HCT116 (cell line): Measurements from ENCODE around the gene NAB2. TPM values are rescaled to one million over a fixed set of nuclear protein-coding genes. Genes with fewer than 3 reads are reported as not detected.

Experiments
- ATAC-seq: fragments of 200-7000 bp; cut with Tn5 transposase; 2 replicates; pipeline ENCODE4 v1.9.1; 2020; ENCODE audit warnings: mild to moderate bottlenecking, moderate library complexity
- BruUV-seq: library from RNA; stranded (reverse); fragments of 400-500 nt; replicated peaks from 2 replicates; lab custom pipeline; 2021; lab: Mats Ljungman, UMichigan
- CTCF ChIA-PET: fragments of 300-600 bp; sonication (Branson Sonifier 250); formaldehyde crosslinking; loops from one replicate; lab custom pipeline; 2021; ENCODE audit warnings: antibody characterized with exemption; lab: Charles Lee
- POLR2A ChIA-PET: fragments of 300-600, 350-600 bp; sonication (Branson Sonifier 250); formaldehyde crosslinking; loops from one replicate; lab custom pipeline; 2021; ENCODE audit warnings: antibody characterized with exemption; lab: Charles Lee
- RAD21 ChIA-PET, 2 experiments: fragments of 300-600 bp; sonication (Branson Sonifier 250); formaldehyde crosslinking; loops; one replicate each; lab custom pipeline; 2023; ENCODE audit warnings: low total read pairs in 2 of 2; ENCODE audit not compliant: uncharacterized antibody in 2 of 2, unreplicated experiment in 2 of 2, low non-redundant PET in 1 of 2; lab: Charles Lee
- DNase-seq: peaks from one replicate; pipeline ENCODE4 v3.0.0-alpha.2; 2010; ENCODE audit warnings: low read depth, low spot score
- H2AFZ ChIP-seq: fragments of 200-600 bp; shearing (Covaris generic), sonication (generic); 2 replicates; pipeline ENCODE4 v1.6.1; 2017; ENCODE audit warnings: low read depth, mixed run types, mixed read lengths, antibody characterized with exemption, low read length; ENCODE audit not compliant: poor library complexity, severe bottlenecking
- H3K27ac ChIP-seq: 2 replicates; pipeline ENCODE4 v1.5.1; 2012; ENCODE audit warnings: low read depth, low read length
- H3K27me3 ChIP-seq: fragments of 200-600 bp; sonication (generic); 2 replicates; pipeline ENCODE4 v1.6.1; 2016; ENCODE audit warnings: mixed run types, low read length, mixed read lengths; ENCODE audit not compliant: insufficient read depth
- H3K36me3 ChIP-seq, 2 experiments: fragments of 200-500 bp in 1 of 2; fragments of 200-600 bp in 1 of 2; sonication (Bioruptor generic) in 1 of 2; sonication (generic) in 1 of 2; 2 replicates each; pipeline versions ENCODE4 v1.5.1 to v1.6.1; 2014 to 2016; ENCODE audit warnings: low read length in 2 of 2, inconsistent platforms in 1 of 2, mixed read lengths in 1 of 2, mixed run types in 1 of 2; ENCODE audit not compliant: insufficient read depth in 2 of 2, control insufficient read depth in 1 of 2
- H3K4me1 ChIP-seq, 2 experiments: fragments of 200-600 bp in 1 of 2; sonication (generic) in 1 of 2; 2 replicates each; pipeline versions ENCODE4 v1.5.1 to v1.6.1; 2012 to 2017; ENCODE audit warnings: low read length in 2 of 2, inconsistent platforms in 1 of 2, mild to moderate bottlenecking in 1 of 2, mixed read lengths in 1 of 2, mixed run types in 1 of 2, moderate library complexity in 1 of 2; ENCODE audit not compliant: insufficient read depth in 2 of 2, control insufficient read depth in 1 of 2
- H3K4me2 ChIP-seq: fragments of 200-600 bp; sonication (generic); 2 replicates; pipeline ENCODE4 v1.6.1; 2017; ENCODE audit warnings: mixed run types, low read length, mixed read lengths
- H3K4me3 ChIP-seq, 2 experiments: fragments of 200-600 bp in 1 of 2; sonication (generic) in 1 of 2; replicated peaks in 1 of 2; 2 replicates each; pipeline ENCODE4 v1.5.1; 2011 to 2016; ENCODE audit warnings: low read length in 2 of 2, control low read depth in 1 of 2, low read depth in 1 of 2, mild to moderate bottlenecking in 1 of 2, mixed read lengths in 1 of 2, mixed run types in 1 of 2
- H3K79me2 ChIP-seq: fragments of 200-600 bp; sonication (generic); 2 replicates; pipeline ENCODE4 v1.6.1; 2017; ENCODE audit warnings: mild to moderate bottlenecking, mixed run types, low read length, moderate library complexity, mixed read lengths; ENCODE audit not compliant: insufficient read depth
- H3K9ac ChIP-seq: fragments of 200-600 bp; sonication (generic); 2 replicates; pipeline ENCODE4 v1.6.1; 2016; ENCODE audit warnings: low read length, mixed read lengths
- H3K9me2 ChIP-seq: fragments of 200-600 bp; sonication (generic), shearing (Covaris generic); 2 replicates; pipeline ENCODE4 v1.6.1; 2017; ENCODE audit warnings: mixed run types, mild to moderate bottlenecking, moderate library complexity; ENCODE audit not compliant: insufficient read depth
- H3K9me3 ChIP-seq, 2 experiments: fragments of 200-500 bp in 1 of 2; fragments of 200-600 bp in 1 of 2; sonication (Bioruptor generic) in 1 of 2; sonication (generic) in 1 of 2; 2 replicates each; pipeline ENCODE4 v1.6.1; 2014 to 2017; ENCODE audit warnings: low read length in 2 of 2, mixed read lengths in 2 of 2, inconsistent platforms in 1 of 2, low read depth in 1 of 2, mild to moderate bottlenecking in 1 of 2, mixed run types in 1 of 2, moderate library complexity in 1 of 2; ENCODE audit not compliant: control insufficient read depth in 1 of 2, insufficient read depth in 1 of 2
- H4K20me1 ChIP-seq: fragments of 200-600 bp; sonication (generic), shearing (Covaris generic); 2 replicates; pipeline ENCODE4 v1.6.1; 2017; ENCODE audit warnings: mixed run types, mild to moderate bottlenecking, moderate library complexity; ENCODE audit not compliant: insufficient read depth
- ATF3 ChIP-seq: IDR thresholded peaks from 2 replicates; pipeline ENCODE4 v1.6.1; 2012
- CBX3 ChIP-seq: IDR thresholded peaks from 2 replicates; pipeline ENCODE4 v1.6.1; 2012; ENCODE audit warnings: low read depth
- MAX ChIP-seq: IDR thresholded peaks from 2 replicates; pipeline ENCODE4 v1.6.1; 2012
- SP1 ChIP-seq: IDR thresholded peaks from 2 replicates; pipeline ENCODE4 v1.6.1; 2012; ENCODE audit warnings: low read depth
- SRF ChIP-seq: IDR thresholded peaks from 2 replicates; pipeline ENCODE4 v1.6.1; 2012; ENCODE audit warnings: low read depth
- TCF7L2 ChIP-seq: IDR thresholded peaks from 2 replicates; pipeline ENCODE4 v1.7.0; 2011; ENCODE audit warnings: borderline replicate concordance, inconsistent platforms; ENCODE audit not compliant: insufficient read depth, insufficient read length; ENCODE audit errors: extremely low read depth
- YY1 ChIP-seq: IDR thresholded peaks from 2 replicates; pipeline ENCODE4 v1.6.1; 2011; ENCODE audit warnings: low read length, low read depth, moderate library complexity, mild to moderate bottlenecking; ENCODE audit not compliant: insufficient replicate concordance; ENCODE audit errors: extremely low read depth
- intact Hi-C: fragments of 100-400 bp; cut with micrococcal nuclease; formaldehyde crosslinking; loops from 2 replicates; pipeline ENCODE4 v1.10.0; 2022
- total RNA-seq: library from RNA; stranded (reverse); gene quantifications from one replicate; pipeline ENCODE4 v1.2.1, GENCODE V29; 2021; ENCODE audit not compliant: unreplicated experiment

The NAB2 gene
- total RNA-seq, 1 experiment from 2014 or later, result 77.1 TPM

GRCh38 chr12:57085999-57086492 is 2.9 kb upstream of the NAB2 start:
- H3K4me2 ChIP-seq, result peak overlapping the region; percentile 96
- H3K79me2 ChIP-seq, result peaks cover 19% of the 10 kb centered on the region
- H3K27me3 ChIP-seq, result no peaks in the 10 kb centered on the region
- H3K27ac ChIP-seq, result peak overlapping the region; percentile 100
- no peaks in the 10 kb centered on the region for H3K9me2 ChIP-seq
- RAD21 ChIA-PET, result no interaction called here
- no peaks in the 10 kb centered on the region for H4K20me1 ChIP-seq
- peaks cover 27 to 45% of the 10 kb centered on the region in 2 experiments for H3K4me1 ChIP-seq
- BruUV-seq, result no TSS peak
- peak overlapping the region; percentile 59 to 82 for H3K4me3 ChIP-seq
- no peak overlapping the region for H2AFZ ChIP-seq
- intact Hi-C loops, result loop anchor here (5.0 kb wide), 1 partner anchor 376 kb away; no protein-coding TSS in a partner anchor
- H3K9me3 ChIP-seq, result no peaks in the 10 kb centered on the region
- peaks cover 0 to 3% of the 10 kb centered on the region in 2 experiments; a peak in 1 of 4 replicates for H3K36me3 ChIP-seq
- CTCF ChIA-PET, result interaction anchor here (0.6 kb wide), 1 partner anchor 14 kb away, joined by 3 read pairs; no protein-coding TSS in a partner anchor
- TF ChIP-seq SRF, result no peak
- TF ChIP-seq MAX, result no peak
- no peak for TF ChIP-seq TCF7L2
- TF ChIP-seq ATF3, result no peak
- no peak for TF ChIP-seq SP1
- no peak for TF ChIP-seq CBX3
- TF ChIP-seq YY1, result no peak
- TF ChIP-seq, all 23 proteins: peak for 0
- no peak for DNase-seq
- peak overlapping the region; percentile 91 for H3K9ac ChIP-seq
- no peak for ATAC-seq
- POLR2A ChIA-PET, result interaction anchor here (4.8 kb wide), 1 partner anchor 25 kb away, joined by 50 read pairs; the partner anchor contains the start of gene STAT6
